ENCODE measurements around the gene HTD2. TPM values are rescaled to one million over a fixed set of nuclear protein-coding genes. Genes with fewer than 3 reads are reported as not detected.
"Not testable (repeated sequence)": the region's sequence is repeated elsewhere in the genome, so short reads cannot be mapped to it uniquely, and the experiment has no call there.

The HTD2 gene
- total RNA-seq, 8 experiments from 2014 or later, result 7.2 to 10.8 (median 9.0) TPM

DNA sequence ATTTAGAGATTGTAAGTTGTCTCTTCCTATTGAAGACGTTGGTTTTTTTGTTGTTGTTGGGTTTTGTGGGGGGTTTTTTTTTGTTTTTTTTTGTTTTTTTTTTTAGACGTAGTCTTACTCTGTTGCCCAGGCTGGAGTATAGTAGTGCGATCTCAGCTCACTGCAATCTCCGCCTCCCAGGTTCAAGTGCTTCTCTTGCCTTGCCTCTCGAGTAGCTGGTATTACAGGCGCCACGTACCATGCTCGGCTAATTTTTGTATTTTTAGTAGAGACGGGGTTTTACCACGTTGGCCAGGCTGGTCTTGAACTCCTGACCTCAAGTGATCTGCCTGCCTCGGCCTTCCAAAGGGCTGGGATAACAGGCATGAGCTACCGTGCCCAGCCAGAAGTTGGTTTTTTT is 32.8 kb downstream of the HTD2 start:
- not testable (repeated sequence) for ATAC-seq (replicated peaks in 6 of 8); H3K27ac ChIP-seq; H3K4me1 ChIP-seq (replicated peaks in 1 of 2); H3K4me3 ChIP-seq
- WGBS, 10 experiments, result 83 to 100% (median 93%) methylated on average over 1 to 11 of the region's 12 CpGs; no CpG with 5 or more reads in 2 of the 10 experiments
- in situ Hi-C loops (cut with MboI; ENCODE audit: low pct_unique_long_range_greater_than_20kb in 2 of 9, low sequenced_read_pairs in 9 of 9, unreplicated experiment in 9 of 9), result loop anchor here in 2 of 9 experiments (25.0 kb wide), 2 partner anchors 173 to 198 kb away; partner anchors contain the start of gene ACOX2 (in 1 of the 2)

DNA sequence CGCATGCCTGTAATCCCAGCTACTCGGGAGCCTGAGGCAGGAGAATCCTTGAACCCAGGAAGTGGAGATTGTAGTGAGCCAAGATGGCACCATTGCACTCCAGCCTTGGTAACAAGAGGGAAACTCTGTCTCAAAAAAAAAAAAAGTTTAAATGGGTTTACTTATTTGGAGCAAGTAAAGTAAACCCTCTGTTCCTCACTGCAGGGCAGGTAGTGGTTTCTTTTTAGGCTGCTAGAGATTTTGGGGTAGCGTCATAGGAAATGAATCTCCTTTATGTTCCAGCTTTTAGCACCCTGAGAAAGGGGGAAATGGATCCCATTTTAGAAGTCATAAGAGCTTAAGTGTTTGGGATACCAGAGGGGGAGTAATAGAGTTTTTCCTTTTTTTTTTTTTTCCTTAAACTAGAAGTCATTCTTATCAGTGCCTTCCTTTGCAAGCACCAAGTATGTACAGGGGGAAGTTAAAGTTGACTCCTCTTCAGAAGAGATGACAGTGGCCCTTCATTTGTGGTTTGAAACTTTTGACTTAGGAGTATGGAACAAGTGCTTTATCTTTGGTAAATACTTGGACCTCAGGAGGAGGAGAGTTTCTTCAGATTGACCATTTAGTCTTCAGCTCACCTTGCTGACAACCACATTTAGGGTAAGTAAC is 34.4 kb downstream of the HTD2 start:
- in situ Hi-C loops (cut with MboI; ENCODE audit: low pct_unique_long_range_greater_than_20kb in 2 of 9, low sequenced_read_pairs in 9 of 9, unreplicated experiment in 9 of 9), result loop anchor here in 2 of 9 experiments (25.0 kb wide), 2 partner anchors 172 to 197 kb away; partner anchors contain the start of gene ACOX2 (in 1 of the 2)
- no peak for ATAC-seq (replicated peaks in 6 of 8)
- Histone ChIP-seq H3K4me1 (replicated peaks in 1 of 2) (no peaks in the 10 kb centered on the region), H3K27ac (no peak overlapping the region), H3K4me3 (no peak overlapping the region)
- 100% methylated on average over 1 of the region's 3 CpGs; no CpG with 5 or more reads in 5 of the 10 experiments for WGBS, 10 experiments

- ATAC-seq (replicated peaks in 6 of 8), result no peak
- WGBS, 10 experiments, result 77 to 100% (median 92%) methylated on average over 1 to 3 of the region's 3 CpGs; no CpG with 5 or more reads in 4 of the 10 experiments
- Histone ChIP-seq H3K4me1 (replicated peaks in 1 of 2) (no peaks in the 10 kb centered on the region), H3K27ac (no peak overlapping the region), H3K4me3 (no peak overlapping the region)
- in situ Hi-C loops (cut with MboI; ENCODE audit: low pct_unique_long_range_greater_than_20kb in 2 of 9, low sequenced_read_pairs in 9 of 9, unreplicated experiment in 9 of 9), result loop anchor here in 2 of 9 experiments (25.0 kb wide), 2 partner anchors 171 to 196 kb away; partner anchors contain the start of gene ACOX2 (in 1 of the 2)
These were observed 35.1 kb downstream of the HTD2 start for GRCh38 chr3:58341376-58341775.

GRCh38 chr3:58342676-58343075 is 36.4 kb downstream of the HTD2 start:
- no peak overlapping the region for H3K4me3 ChIP-seq
- in situ Hi-C loops (cut with MboI; ENCODE audit: low pct_unique_long_range_greater_than_20kb in 2 of 9, low sequenced_read_pairs in 9 of 9, unreplicated experiment in 9 of 9), result loop anchor here in 2 of 9 experiments (25.0 kb wide), 2 partner anchors 170 to 195 kb away; partner anchors contain the start of gene ACOX2 (in 1 of the 2)

GRCh38 chr3:58345457-58345856 is 39.1 kb downstream of the HTD2 start:
- 35 to 100% (median 88%) methylated on average over 2 to 4 of the region's 4 CpGs for WGBS, 10 experiments
- no peaks in the 10 kb centered on the region for H3K4me1 ChIP-seq (replicated peaks in 1 of 2)
- ATAC-seq (replicated peaks in 6 of 8), result peak in 1 of 8 experiments; percentile 35
- in situ Hi-C loops (cut with MboI; ENCODE audit: low pct_unique_long_range_greater_than_20kb in 2 of 9, low sequenced_read_pairs in 9 of 9, unreplicated experiment in 9 of 9), result loop anchor here in 2 of 9 experiments (25.0 kb wide), 2 partner anchors 167 to 192 kb away; partner anchors contain the start of gene ACOX2 (in 1 of the 2)
- H3K27ac ChIP-seq, result no peak overlapping the region
- H3K4me3 ChIP-seq, result no peak overlapping the region

More at GRCh38 chr3:58342676-58343075, 36.4 kb downstream of the HTD2 start:
- peak in 1 of 8 experiments; percentile 19 for ATAC-seq (replicated peaks in 6 of 8)
- no peaks in the 10 kb centered on the region for H3K4me1 ChIP-seq (replicated peaks in 1 of 2)
- WGBS, 10 experiments, result 61 to 96% (median 83%) methylated on average over 2 to 5 of the region's 5 CpGs; no CpG with 5 or more reads in 3 of the 10 experiments
- H3K27ac ChIP-seq, result no peak overlapping the region

DNA sequence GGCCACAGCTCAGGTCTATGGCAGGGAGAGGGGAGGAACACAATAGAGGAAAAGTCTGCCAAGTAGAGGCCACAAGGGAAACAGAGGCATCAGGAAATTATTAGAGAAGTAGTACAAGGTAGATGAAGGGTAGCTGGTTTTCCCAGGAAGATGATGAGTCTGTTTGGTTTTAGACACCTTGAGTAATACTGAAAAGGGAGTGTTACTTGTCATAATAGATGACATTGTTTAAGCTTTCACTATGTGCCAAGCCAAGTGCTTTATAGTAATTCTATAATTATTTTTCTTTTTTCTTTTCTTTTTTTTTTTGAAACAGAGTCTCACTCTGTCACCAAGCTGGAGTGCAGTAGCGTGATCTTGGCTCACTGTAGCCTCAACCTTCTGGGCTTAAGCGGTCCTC is 40.0 kb downstream of the HTD2 start:
- WGBS, 10 experiments, result 29 to 100% (median 100%) methylated on average over 1 to 2 of the region's 2 CpGs; no CpG with 5 or more reads in 6 of the 10 experiments
- in situ Hi-C loops (cut with MboI; ENCODE audit: low pct_unique_long_range_greater_than_20kb in 2 of 9, low sequenced_read_pairs in 9 of 9, unreplicated experiment in 9 of 9), result loop anchor here in 2 of 9 experiments (25.0 kb wide), 2 partner anchors 166 to 191 kb away; partner anchors contain the start of gene ACOX2 (in 1 of the 2)
- Histone ChIP-seq H3K4me3 (no peak overlapping the region), H3K27ac (no peak overlapping the region), H3K4me1 (replicated peaks in 1 of 2) (no peaks in the 10 kb centered on the region)
- no peak for ATAC-seq (replicated peaks in 6 of 8)

DNA sequence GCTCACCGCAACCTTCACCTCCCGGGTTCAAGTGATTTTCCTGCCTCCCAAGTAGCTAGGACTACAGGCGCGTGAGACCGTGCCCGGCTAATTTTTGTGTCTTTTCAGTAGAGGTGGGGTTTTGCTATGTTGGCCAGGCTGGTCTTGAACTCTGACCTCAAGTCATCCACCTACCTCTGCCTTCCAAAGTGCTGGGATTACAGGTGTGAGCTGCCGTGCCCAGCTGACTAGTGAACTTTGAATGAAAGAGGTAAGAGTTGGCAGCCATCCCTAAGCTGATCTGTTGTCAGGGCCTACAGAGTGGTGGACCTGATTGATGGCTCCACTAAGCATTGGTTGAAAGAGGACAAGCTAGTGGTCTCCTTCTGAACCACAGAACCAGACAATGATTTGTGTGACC is 41.7 kb downstream of the HTD2 start:
- Histone ChIP-seq H3K4me3 (no peak overlapping the region), H3K4me1 (replicated peaks in 1 of 2) (no peaks in the 10 kb centered on the region), H3K27ac (no peak overlapping the region)
- 90 to 100% (median 100%) methylated on average over 2 to 5 of the region's 7 CpGs; no CpG with 5 or more reads in 5 of the 10 experiments for WGBS, 10 experiments
- in situ Hi-C loops (cut with MboI; ENCODE audit: low pct_unique_long_range_greater_than_20kb in 2 of 9, low sequenced_read_pairs in 9 of 9, unreplicated experiment in 9 of 9), result loop anchor here in 2 of 9 experiments (25.0 kb wide), 2 partner anchors 164 to 189 kb away; partner anchors contain the start of gene ACOX2 (in 1 of the 2)
- ATAC-seq (replicated peaks in 6 of 8), result no peak

DNA sequence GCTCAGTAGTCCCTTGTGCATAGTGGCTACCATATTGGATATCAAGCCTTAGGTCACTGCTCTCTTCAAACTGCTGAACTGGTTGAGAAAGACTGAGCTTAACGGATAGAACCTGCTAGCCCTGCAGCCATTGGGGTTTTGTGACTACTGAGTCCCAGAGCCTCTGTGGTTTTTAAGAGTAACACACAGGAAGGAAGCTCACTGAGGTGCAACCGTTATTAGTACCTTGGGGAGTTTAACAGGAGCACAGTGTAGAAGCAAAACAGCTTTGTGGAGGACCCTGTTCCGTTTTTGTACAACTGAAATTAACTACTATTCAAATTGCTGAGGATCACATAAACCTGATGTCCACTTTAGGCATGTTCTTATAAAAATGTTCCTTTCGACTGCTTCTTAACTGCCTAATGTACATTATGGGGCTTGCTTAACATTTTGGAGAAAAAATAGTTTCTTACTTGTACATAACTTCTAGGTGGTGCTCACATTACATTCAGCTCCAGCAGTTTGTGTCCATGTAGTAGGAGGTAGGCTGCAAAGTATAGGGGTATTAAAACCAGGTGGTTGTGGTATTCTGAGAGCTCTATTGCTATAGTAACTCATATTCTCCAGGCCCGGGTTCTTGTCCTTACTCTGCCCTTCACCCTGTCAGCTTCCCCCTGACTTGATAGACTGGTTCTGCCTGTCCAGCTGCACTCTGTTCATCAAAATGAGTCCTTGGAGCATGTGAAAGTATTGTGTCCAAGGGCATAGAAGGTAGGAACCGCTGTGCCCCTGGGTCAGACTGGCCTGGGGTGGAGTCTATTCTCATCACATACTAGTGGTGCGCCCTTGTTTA is 43.7 kb downstream of the HTD2 start:
- H3K4me1 ChIP-seq (replicated peaks in 1 of 2), result no peaks in the 10 kb centered on the region
- H3K4me3 ChIP-seq, result no peak overlapping the region
- no peak overlapping the region for H3K27ac ChIP-seq
- ATAC-seq (replicated peaks in 6 of 8), result peak in 1 of 8 experiments; percentile 20
- in situ Hi-C loops (cut with MboI; ENCODE audit: low pct_unique_long_range_greater_than_20kb in 2 of 9, low sequenced_read_pairs in 9 of 9, unreplicated experiment in 9 of 9), result loop anchor here in 2 of 9 experiments (25.0 kb wide), 2 partner anchors 162 to 187 kb away; partner anchors contain the start of gene ACOX2 (in 1 of the 2)
- WGBS, 10 experiments, result 76 to 100% (median 95%) methylated on average over 2 to 7 of the region's 7 CpGs; no CpG with 5 or more reads in 1 of the 10 experiments

DNA sequence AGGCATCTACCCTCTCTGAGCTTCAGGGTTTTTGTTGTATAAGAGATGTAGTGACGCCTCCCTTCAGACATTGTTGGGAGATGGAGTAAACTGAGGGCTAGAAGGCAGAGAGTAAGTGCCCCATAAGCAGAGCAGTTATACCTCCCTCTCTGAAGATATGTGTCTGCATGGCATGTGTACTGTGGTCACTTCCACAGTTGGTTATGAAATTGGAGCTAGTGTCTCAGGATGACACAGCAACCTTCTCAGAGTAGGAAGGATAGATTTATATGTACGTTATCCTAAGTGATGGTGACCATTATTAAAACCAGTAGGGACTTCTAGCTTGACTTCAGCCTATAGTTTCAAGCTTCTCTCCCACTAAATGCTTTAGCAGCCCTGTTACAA is 44.3 kb downstream of the HTD2 start:
- Histone ChIP-seq H3K4me3 (no peak overlapping the region), H3K27ac (no peak overlapping the region), H3K4me1 (replicated peaks in 1 of 2) (no peaks in the 10 kb centered on the region)
- in situ Hi-C loops (cut with MboI; ENCODE audit: low pct_unique_long_range_greater_than_20kb in 2 of 9, low sequenced_read_pairs in 9 of 9, unreplicated experiment in 9 of 9), result no loop called here
- 71 to 100% (median 97%) methylated on average over 1 to 2 of the region's 2 CpGs; no CpG with 5 or more reads in 6 of the 10 experiments for WGBS, 10 experiments
- peak in 2 of 8 experiments; percentile 51 to 71 for ATAC-seq (replicated peaks in 6 of 8)

- no peak overlapping the region for H3K27ac ChIP-seq
- H3K4me1 ChIP-seq (replicated peaks in 1 of 2), result no peaks in the 10 kb centered on the region
- 67 to 100% (median 90%) methylated on average over 1 to 3 of the region's 3 CpGs; no CpG with 5 or more reads in 4 of the 10 experiments for WGBS, 10 experiments
- no peak overlapping the region for H3K4me3 ChIP-seq
- no peak for ATAC-seq (replicated peaks in 6 of 8)
- in situ Hi-C loops (cut with MboI; ENCODE audit: low pct_unique_long_range_greater_than_20kb in 2 of 9, low sequenced_read_pairs in 9 of 9, unreplicated experiment in 9 of 9), result no loop called here
These were observed 45.6 kb downstream of the HTD2 start for GRCh38 chr3:58351920-58352319.

GRCh38 chr3:58352626-58353025 is 46.3 kb downstream of the HTD2 start:
- H3K4me1 ChIP-seq (replicated peaks in 1 of 2), result no peaks in the 10 kb centered on the region
- no peak overlapping the region for H3K27ac ChIP-seq
- no peak for ATAC-seq (replicated peaks in 6 of 8)
- WGBS, 10 experiments, result 35 to 100% (median 85%) methylated on average over 1 to 6 of the region's 6 CpGs; no CpG with 5 or more reads in 1 of the 10 experiments
- H3K4me3 ChIP-seq, result no peak overlapping the region
- in situ Hi-C loops (cut with MboI; ENCODE audit: low pct_unique_long_range_greater_than_20kb in 2 of 9, low sequenced_read_pairs in 9 of 9, unreplicated experiment in 9 of 9), result no loop called here

DNA sequence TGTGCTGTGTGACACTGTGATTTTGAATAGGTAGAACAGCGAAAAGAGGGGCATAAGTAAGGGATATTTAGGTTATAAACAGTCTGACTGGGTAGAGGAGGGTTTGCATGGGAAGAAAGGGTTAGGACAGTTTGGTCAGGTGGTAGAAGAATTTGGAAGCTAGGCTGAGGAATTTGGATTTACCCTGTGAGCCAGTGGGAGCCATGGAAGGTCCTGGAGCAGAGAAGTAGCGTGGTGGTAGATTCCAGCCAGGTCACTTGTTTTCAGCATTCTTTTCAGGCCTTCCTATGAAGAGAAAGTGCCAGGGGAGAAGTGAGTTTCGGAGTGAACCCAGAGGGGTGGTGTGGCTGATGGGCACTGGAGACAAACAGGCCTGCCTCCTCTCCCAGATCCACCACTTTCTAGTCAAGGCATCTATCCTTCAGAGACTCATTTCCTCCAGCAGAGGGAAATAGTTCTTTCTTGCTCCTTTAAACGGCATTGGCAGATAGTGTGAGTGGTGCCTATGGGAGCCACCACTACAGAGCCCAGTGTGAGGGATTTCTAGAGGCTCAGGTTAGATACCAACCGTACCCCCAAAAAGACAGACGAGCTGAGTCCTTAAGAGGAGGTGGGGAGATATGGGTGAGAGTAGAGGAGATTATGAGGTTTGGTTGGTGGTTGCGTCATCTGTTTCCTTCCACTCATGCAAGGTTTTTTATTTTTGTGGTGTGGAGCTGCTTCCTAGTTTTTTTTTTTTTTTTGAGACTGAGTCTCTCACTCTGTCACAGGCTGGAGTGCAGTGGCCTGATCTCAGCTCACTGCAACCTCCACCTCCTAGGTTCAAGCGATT is 47.6 kb downstream of the HTD2 start:
- ATAC-seq (replicated peaks in 6 of 8), result peak in 1 of 8 experiments; percentile 22
- no peak overlapping the region for H3K4me3 ChIP-seq
- H3K4me1 ChIP-seq (replicated peaks in 1 of 2), result no peaks in the 10 kb centered on the region
- WGBS, 10 experiments, result 67 to 100% (median 92%) methylated on average over 1 to 8 of the region's 8 CpGs; no CpG with 5 or more reads in 2 of the 10 experiments
- in situ Hi-C loops (cut with MboI; ENCODE audit: low pct_unique_long_range_greater_than_20kb in 2 of 9, low sequenced_read_pairs in 9 of 9, unreplicated experiment in 9 of 9), result no loop called here
- no peak overlapping the region for H3K27ac ChIP-seq
